Astrocyte (in vitro differentiated cells and primary cell): Measurements from ENCODE around the gene PAXIP1. TPM values are rescaled to one million over a fixed set of nuclear protein-coding genes. Genes with fewer than 3 reads are reported as not detected.
"Not testable (repeated sequence)": the region's sequence is repeated elsewhere in the genome, so short reads cannot be mapped to it uniquely, and the experiment has no call there.

ENCODE experiments used
- DNase-seq: peaks from one replicate; pipeline ENCODE4 v3.0.0-alpha.2; 2010; ENCODE audit warnings: low read depth
- FAIRE-seq: peaks from 2 replicates; lab custom pipeline; 2011; peaks lifted over from hg19 to GRCh38; lab: Jason Lieb, UNC
- H2AFZ ChIP-seq: 2 replicates; pipeline ENCODE4 v1.6.0; 2012; ENCODE audit warnings: low read depth, low read length, inconsistent platforms
- H3K27ac ChIP-seq: 2 replicates; pipeline ENCODE4 v1.5.1; 2011; ENCODE audit warnings: low read depth, low read length, inconsistent platforms
- H3K27me3 ChIP-seq: 2 replicates; pipeline ENCODE4 v1.6.0; 2011; ENCODE audit warnings: low read length, inconsistent platforms; ENCODE audit not compliant: insufficient read depth
- H3K36me3 ChIP-seq: 2 replicates; pipeline ENCODE4 v1.5.1; 2011; ENCODE audit warnings: low read length, inconsistent platforms; ENCODE audit not compliant: insufficient read depth
- H3K4me1 ChIP-seq: 2 replicates; pipeline ENCODE4 v1.5.1; 2011; ENCODE audit warnings: low read length, inconsistent platforms; ENCODE audit not compliant: insufficient read depth
- H3K4me2 ChIP-seq: 2 replicates; pipeline ENCODE4 v1.6.0; 2012; ENCODE audit warnings: low read length, inconsistent platforms
- H3K4me3 ChIP-seq: 2 replicates; pipeline ENCODE4 v1.5.1; 2011; ENCODE audit warnings: low read depth, mild to moderate bottlenecking, low read length, inconsistent platforms; ENCODE audit not compliant: insufficient read depth
- H3K79me2 ChIP-seq: 2 replicates; pipeline ENCODE4 v1.6.0; 2012; ENCODE audit warnings: mild to moderate bottlenecking, low read length, inconsistent platforms; ENCODE audit not compliant: insufficient read depth
- H3K9ac ChIP-seq: 2 replicates; pipeline ENCODE4 v1.6.0; 2012; ENCODE audit warnings: mild to moderate bottlenecking, low read length, inconsistent platforms
- H3K9me3 ChIP-seq: 2 replicates; pipeline ENCODE4 v1.5.1; 2012; ENCODE audit warnings: low read depth, mild to moderate bottlenecking, low read length, inconsistent platforms; ENCODE audit not compliant: insufficient read depth
- H4K20me1 ChIP-seq: 2 replicates; pipeline ENCODE4 v1.6.0; 2012; ENCODE audit warnings: low read length, inconsistent platforms; ENCODE audit not compliant: insufficient read depth
- H3K27ac Mint-ChIP-seq: one replicate; pipeline ENCODE4 v1.8.0; 2021; ENCODE audit warnings: mild to moderate bottlenecking, mixed read lengths; ENCODE audit not compliant: unreplicated experiment
- H3K27me3 Mint-ChIP-seq: one replicate; pipeline ENCODE4 v1.8.0; 2021; ENCODE audit warnings: low read depth, mixed read lengths; ENCODE audit not compliant: unreplicated experiment
- H3K36me3 Mint-ChIP-seq: one replicate; pipeline ENCODE4 v1.8.0; 2021; ENCODE audit warnings: low read depth, mixed read lengths; ENCODE audit not compliant: unreplicated experiment
- H3K4me1 Mint-ChIP-seq: one replicate; pipeline ENCODE4 v1.8.0; 2021; ENCODE audit warnings: low read depth, mixed read lengths; ENCODE audit not compliant: unreplicated experiment
- H3K4me3 Mint-ChIP-seq: one replicate; pipeline ENCODE4 v1.8.0; 2021; ENCODE audit warnings: mild to moderate bottlenecking, moderate library complexity, mixed read lengths; ENCODE audit not compliant: unreplicated experiment
- H3K9me3 Mint-ChIP-seq: one replicate; pipeline ENCODE4 v1.8.0; 2021; ENCODE audit warnings: mild to moderate bottlenecking, mixed read lengths; ENCODE audit not compliant: unreplicated experiment
- CTCF ChIP-seq: IDR thresholded peaks from 2 replicates; pipeline ENCODE4 v1.5.1; 2011; ENCODE audit warnings: low read depth, mild to moderate bottlenecking, inconsistent platforms, low read length, moderate library complexity; ENCODE audit not compliant: insufficient read depth
- EZH2 ChIP-seq: IDR thresholded peaks from 2 replicates; pipeline ENCODE4 v1.6.1; 2012; ENCODE audit warnings: mild to moderate bottlenecking, low read length, inconsistent platforms; ENCODE audit not compliant: insufficient read depth
- total RNA-seq: library from RNA; stranded (reverse); gene quantifications from 2 replicates; pipeline ENCODE4 v1.2.1, GENCODE V29; 2021

Gene PAXIP1
- total RNA-seq, 1 donor from 2014 or later = 12.7 TPM

GRCh38 chr7:155043756-155044155 is 40.8 kb upstream of the PAXIP1 start:
- H3K27me3 ChIP-seq = no peaks in the 10 kb centered on the region
- no peak for FAIRE-seq
- Mint-ChIP-seq H3K27me3 (peaks cover 10% of the 10 kb centered on the region), H3K4me1 (no peaks in the 10 kb centered on the region), H3K9me3 (peaks cover 2% of the 10 kb centered on the region), H3K4me3 (no peak overlapping the region), H3K36me3 (no peaks in the 10 kb centered on the region), H3K27ac (no peak overlapping the region)
- no peak overlapping the region for H3K9ac ChIP-seq
- no peaks in the 10 kb centered on the region for H3K36me3 ChIP-seq
- no peaks in the 10 kb centered on the region for H3K79me2 ChIP-seq
- no peaks in the 10 kb centered on the region for H3K4me1 ChIP-seq
- no peak overlapping the region for H3K4me2 ChIP-seq
- no peak overlapping the region for H2AFZ ChIP-seq
- DNase-seq = no peak
- no peak overlapping the region for H3K27ac ChIP-seq
- TF ChIP-seq CTCF (no peak), EZH2 (no peak)
- no peak overlapping the region for H3K4me3 ChIP-seq
- no peaks in the 10 kb centered on the region for H3K9me3 ChIP-seq
- H4K20me1 ChIP-seq = no peaks in the 10 kb centered on the region

GRCh38 chr7:155038335-155038734 is 35.4 kb upstream of the PAXIP1 start:
- Histone ChIP-seq H4K20me1 (no peaks in the 10 kb centered on the region), H2AFZ (no peak overlapping the region), H3K4me2 (no peak overlapping the region), H3K4me1 (no peaks in the 10 kb centered on the region), H3K36me3 (no peaks in the 10 kb centered on the region), H3K4me3 (no peak overlapping the region), H3K27me3 (no peaks in the 10 kb centered on the region), H3K27ac (no peak overlapping the region), H3K9ac (no peak overlapping the region), H3K79me2 (no peaks in the 10 kb centered on the region), H3K9me3 (no peaks in the 10 kb centered on the region)
- Mint-ChIP-seq H3K27ac (no peak overlapping the region), H3K36me3 (no peaks in the 10 kb centered on the region), H3K4me3 (no peak overlapping the region), H3K9me3 (no peaks in the 10 kb centered on the region), H3K4me1 (no peaks in the 10 kb centered on the region), H3K27me3 (peaks cover 3% of the 10 kb centered on the region)
- TF ChIP-seq CTCF (no peak), EZH2 (no peak)
- FAIRE-seq (no peak), DNase-seq (no peak)

- not testable (repeated sequence) for H3K36me3 Mint-ChIP-seq, H3K27me3 Mint-ChIP-seq
Measured at GRCh38 chr7:155034495-155034894, 31.6 kb upstream of the PAXIP1 start.

More at GRCh38 chr7:155034495-155034894, 31.6 kb upstream of the PAXIP1 start:
- not testable (repeated sequence) for FAIRE-seq, H4K20me1 ChIP-seq, H3K27me3 ChIP-seq, H3K4me1 Mint-ChIP-seq, H3K9me3 Mint-ChIP-seq, H3K4me3 Mint-ChIP-seq, H3K4me2 ChIP-seq, DNase-seq, H3K4me3 ChIP-seq, H3K27ac Mint-ChIP-seq, H3K4me1 ChIP-seq, H3K9ac ChIP-seq, H3K9me3 ChIP-seq, H3K27ac ChIP-seq, H3K79me2 ChIP-seq, H2AFZ ChIP-seq, H3K36me3 ChIP-seq
